ENCODE data around the gene PPP1R9A. TPM values are rescaled to one million over a fixed set of nuclear protein-coding genes. Genes with fewer than 3 reads are reported as not detected.

The PPP1R9A gene
- polyA plus RNA-seq, 10 donors = 13.8 to 36.3 (median 24.3) TPM

- DNase-seq = no peak
Measured at GRCh38 chr7:95027234-95027872, 120.0 kb downstream of the PPP1R9A start.

- DNase-seq = no peak
Measured at GRCh38 chr7:95028683-95029082, 121.3 kb downstream of the PPP1R9A start.

- peak in 1 of 3 donors; percentile 74 for DNase-seq
Measured at GRCh38 chr7:95035295-95035694, 127.9 kb downstream of the PPP1R9A start.

- peak; percentile 53 to 91 (median 79) for DNase-seq
Measured at GRCh38 chr7:95041031-95041430, 133.6 kb downstream of the PPP1R9A start.

GRCh38 chr7:95045236-95045923 lies 138.0 kb downstream of the PPP1R9A start:
- DNase-seq = no peak

- peak in 1 of 3 donors; percentile 73 for DNase-seq
Measured at GRCh38 chr7:95046494-95047240, 139.3 kb downstream of the PPP1R9A start.

GRCh38 chr7:95047291-95047690 lies 139.9 kb downstream of the PPP1R9A start:
- DNase-seq = peak in 1 of 3 donors; percentile 51

- peak in 1 of 3 donors; percentile 51 for DNase-seq
Measured at GRCh38 chr7:95052566-95053094, 145.2 kb downstream of the PPP1R9A start.

GRCh38 chr7:95054386-95054785 lies 147.0 kb downstream of the PPP1R9A start:
- no peak for DNase-seq

- no peak for DNase-seq
Measured at GRCh38 chr7:95055295-95055694, 147.9 kb downstream of the PPP1R9A start.

- peak; percentile 61 to 86 (median 77) for DNase-seq
Measured at GRCh38 chr7:95056107-95056739, 148.8 kb downstream of the PPP1R9A start.

- peak; percentile 69 to 86 (median 77) for DNase-seq
Measured at GRCh38 chr7:95056901-95057300, 149.5 kb downstream of the PPP1R9A start.

GRCh38 chr7:95059842-95060313 lies 152.5 kb downstream of the PPP1R9A start:
- DNase-seq = peak in 1 of 3 donors; percentile 38

- peak in 1 of 3 donors; percentile 73 for DNase-seq
Measured at GRCh38 chr7:95062901-95063300, 155.5 kb downstream of the PPP1R9A start.

GRCh38 chr7:95066737-95067530 lies 159.5 kb downstream of the PPP1R9A start:
- DNase-seq = peak; percentile 66 to 91 (median 81)

GRCh38 chr7:95088536-95089215 lies 181.3 kb downstream of the PPP1R9A start:
- DNase-seq = no peak

- peak; percentile 21 to 65 (median 53) for DNase-seq
Measured at GRCh38 chr7:95089414-95090315, 182.3 kb downstream of the PPP1R9A start.

- DNase-seq = peak; percentile 34 to 64 (median 48)
Measured at GRCh38 chr7:95092324-95092723, 184.9 kb downstream of the PPP1R9A start.
